Vagina (tissue), 2 donors: Measurements from ENCODE around the gene FRRS1.

ENCODE experiments used
- POLR2A ChIP-seq, 2 donors: fragments of 450-650 bp; IDR thresholded peaks; one replicate each; pipeline ENCODE4 v1.6.1; 2017; ENCODE audit warnings: antibody characterized with exemption in 2 of 2, mild to moderate bottlenecking in 2 of 2, moderate library complexity in 2 of 2
- TF ChIP-seq, protein P1 (sequence below), 3 experiments: fragments of 450-650 bp in 2 of 3; fragments of 200-600 bp in 1 of 3; sonication (generic) in 1 of 3; IDR thresholded peaks; one replicate each; pipeline ENCODE4 v1.5.1; 2017 to 2019; ENCODE audit warnings: antibody characterized with exemption in 3 of 3, mild to moderate bottlenecking in 2 of 3, moderate library complexity in 2 of 3

DNA sequence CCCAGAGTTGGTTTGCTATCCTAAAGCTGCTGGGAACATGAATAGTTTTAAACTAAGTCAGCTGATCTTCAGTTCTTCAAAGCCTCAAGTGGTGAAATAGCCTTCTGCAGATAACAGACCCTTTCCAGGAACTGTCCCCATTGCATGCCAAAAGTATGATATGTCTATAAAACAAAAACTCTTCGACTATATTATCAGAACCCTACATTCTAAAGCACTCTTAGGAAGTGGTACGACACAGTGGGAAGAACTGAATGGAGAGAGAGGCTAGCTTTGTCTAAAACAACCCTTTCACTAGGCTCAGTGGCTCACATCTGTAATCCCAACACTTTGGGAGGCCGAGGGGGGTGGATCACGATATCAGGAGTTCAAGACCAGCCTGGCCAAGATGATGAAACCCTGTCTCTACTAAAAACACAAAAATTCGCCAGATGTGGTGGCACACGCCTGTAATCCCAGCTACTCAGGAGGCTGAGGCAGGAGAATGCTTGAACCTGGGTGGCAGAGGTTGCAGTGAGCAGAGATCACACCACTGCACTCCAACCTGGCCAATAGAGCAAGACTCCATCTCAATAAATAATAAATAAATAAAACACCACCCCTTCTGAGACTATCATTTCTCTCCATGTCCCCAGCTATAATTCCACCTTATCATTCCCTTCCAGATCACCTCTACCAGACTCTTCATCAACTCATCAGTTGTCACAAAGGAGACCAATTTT lies 2.2 kb upstream of the FRRS1 start:
- TF ChIP-seq, protein P1, sequence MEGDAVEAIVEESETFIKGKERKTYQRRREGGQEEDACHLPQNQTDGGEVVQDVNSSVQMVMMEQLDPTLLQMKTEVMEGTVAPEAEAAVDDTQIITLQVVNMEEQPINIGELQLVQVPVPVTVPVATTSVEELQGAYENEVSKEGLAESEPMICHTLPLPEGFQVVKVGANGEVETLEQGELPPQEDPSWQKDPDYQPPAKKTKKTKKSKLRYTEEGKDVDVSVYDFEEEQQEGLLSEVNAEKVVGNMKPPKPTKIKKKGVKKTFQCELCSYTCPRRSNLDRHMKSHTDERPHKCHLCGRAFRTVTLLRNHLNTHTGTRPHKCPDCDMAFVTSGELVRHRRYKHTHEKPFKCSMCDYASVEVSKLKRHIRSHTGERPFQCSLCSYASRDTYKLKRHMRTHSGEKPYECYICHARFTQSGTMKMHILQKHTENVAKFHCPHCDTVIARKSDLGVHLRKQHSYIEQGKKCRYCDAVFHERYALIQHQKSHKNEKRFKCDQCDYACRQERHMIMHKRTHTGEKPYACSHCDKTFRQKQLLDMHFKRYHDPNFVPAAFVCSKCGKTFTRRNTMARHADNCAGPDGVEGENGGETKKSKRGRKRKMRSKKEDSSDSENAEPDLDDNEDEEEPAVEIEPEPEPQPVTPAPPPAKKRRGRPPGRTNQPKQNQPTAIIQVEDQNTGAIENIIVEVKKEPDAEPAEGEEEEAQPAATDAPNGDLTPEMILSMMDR (IDR thresholded peaks at IDR 0.05): no peak
- TF ChIP-seq POLR2A (IDR thresholded peaks at IDR 0.05): no peak
